Measurements from ENCODE around the gene AIFM2.
A peak's percentile ranks its signal among the peaks of the same experiment; 100 is the strongest.

The AIFM2 gene

DNA sequence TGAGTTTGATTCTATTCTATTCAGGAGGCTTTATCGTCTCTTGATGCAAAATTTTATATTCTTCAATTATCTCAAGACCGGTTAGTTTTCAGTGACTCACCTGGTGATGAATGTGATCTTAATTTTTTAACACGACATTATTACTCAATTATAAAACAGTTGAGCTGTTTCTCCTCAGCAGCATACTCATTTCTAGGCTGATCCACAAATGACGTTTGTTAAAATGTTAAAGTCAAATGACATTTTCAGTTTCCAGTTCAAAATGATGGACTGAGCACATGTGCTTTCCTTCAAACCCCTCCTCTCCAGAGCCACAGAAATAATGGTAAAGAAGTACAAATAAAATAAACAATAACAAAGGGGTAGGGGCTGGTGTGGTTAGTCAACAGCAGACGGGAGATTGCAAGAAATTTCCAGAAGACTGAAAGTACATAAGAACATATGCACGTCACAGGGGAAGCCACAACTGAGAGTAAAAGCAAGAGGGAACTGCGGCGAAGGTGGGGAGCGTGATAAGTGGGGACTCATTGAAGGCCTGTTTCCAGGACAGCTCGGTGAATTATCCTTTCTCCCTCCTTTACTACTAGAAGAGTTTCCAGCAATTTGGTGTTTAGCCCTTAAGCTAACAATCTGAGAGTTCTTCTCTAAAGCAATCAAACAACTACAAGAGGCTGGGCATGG is 69.1 kb downstream of the AIFM2 start:
- H3K36me3 Mint-ChIP-seq (ENCODE audit: low read depth): peaks cover 55% of the 10 kb centered on the region
- peak overlapping the region; percentile 10 for H3K27ac Mint-ChIP-seq
- H3K9me3 Mint-ChIP-seq: peaks cover 5% of the 10 kb centered on the region
- H3K4me3 Mint-ChIP-seq: no peak overlapping the region
- peaks cover 9% of the 10 kb centered on the region for H3K27me3 Mint-ChIP-seq (ENCODE audit: low read depth, poor library complexity)
- DNase-seq: no peak
- TF ChIP-seq, protein P1, sequence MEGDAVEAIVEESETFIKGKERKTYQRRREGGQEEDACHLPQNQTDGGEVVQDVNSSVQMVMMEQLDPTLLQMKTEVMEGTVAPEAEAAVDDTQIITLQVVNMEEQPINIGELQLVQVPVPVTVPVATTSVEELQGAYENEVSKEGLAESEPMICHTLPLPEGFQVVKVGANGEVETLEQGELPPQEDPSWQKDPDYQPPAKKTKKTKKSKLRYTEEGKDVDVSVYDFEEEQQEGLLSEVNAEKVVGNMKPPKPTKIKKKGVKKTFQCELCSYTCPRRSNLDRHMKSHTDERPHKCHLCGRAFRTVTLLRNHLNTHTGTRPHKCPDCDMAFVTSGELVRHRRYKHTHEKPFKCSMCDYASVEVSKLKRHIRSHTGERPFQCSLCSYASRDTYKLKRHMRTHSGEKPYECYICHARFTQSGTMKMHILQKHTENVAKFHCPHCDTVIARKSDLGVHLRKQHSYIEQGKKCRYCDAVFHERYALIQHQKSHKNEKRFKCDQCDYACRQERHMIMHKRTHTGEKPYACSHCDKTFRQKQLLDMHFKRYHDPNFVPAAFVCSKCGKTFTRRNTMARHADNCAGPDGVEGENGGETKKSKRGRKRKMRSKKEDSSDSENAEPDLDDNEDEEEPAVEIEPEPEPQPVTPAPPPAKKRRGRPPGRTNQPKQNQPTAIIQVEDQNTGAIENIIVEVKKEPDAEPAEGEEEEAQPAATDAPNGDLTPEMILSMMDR (IDR thresholded peaks at IDR 0.05): no peak
- peaks cover 34% of the 10 kb centered on the region for H3K4me1 Mint-ChIP-seq
